GM19455 (cell line): ENCODE data around the gene AMOTL1.

Source experiments
- ATAC-seq: cut with Tn5 transposase; IDR thresholded peaks from one replicate; pipeline ENCODE4 v1.9.1; 2021; ENCODE audit not compliant: unreplicated experiment

AMOTL1 gene, protein sequence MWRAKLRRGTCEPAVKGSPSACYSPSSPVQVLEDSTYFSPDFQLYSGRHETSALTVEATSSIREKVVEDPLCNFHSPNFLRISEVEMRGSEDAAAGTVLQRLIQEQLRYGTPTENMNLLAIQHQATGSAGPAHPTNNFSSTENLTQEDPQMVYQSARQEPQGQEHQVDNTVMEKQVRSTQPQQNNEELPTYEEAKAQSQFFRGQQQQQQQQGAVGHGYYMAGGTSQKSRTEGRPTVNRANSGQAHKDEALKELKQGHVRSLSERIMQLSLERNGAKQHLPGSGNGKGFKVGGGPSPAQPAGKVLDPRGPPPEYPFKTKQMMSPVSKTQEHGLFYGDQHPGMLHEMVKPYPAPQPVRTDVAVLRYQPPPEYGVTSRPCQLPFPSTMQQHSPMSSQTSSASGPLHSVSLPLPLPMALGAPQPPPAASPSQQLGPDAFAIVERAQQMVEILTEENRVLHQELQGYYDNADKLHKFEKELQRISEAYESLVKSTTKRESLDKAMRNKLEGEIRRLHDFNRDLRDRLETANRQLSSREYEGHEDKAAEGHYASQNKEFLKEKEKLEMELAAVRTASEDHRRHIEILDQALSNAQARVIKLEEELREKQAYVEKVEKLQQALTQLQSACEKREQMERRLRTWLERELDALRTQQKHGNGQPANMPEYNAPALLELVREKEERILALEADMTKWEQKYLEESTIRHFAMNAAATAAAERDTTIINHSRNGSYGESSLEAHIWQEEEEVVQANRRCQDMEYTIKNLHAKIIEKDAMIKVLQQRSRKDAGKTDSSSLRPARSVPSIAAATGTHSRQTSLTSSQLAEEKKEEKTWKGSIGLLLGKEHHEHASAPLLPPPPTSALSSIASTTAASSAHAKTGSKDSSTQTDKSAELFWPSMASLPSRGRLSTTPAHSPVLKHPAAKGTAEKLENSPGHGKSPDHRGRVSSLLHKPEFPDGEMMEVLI

DNA sequence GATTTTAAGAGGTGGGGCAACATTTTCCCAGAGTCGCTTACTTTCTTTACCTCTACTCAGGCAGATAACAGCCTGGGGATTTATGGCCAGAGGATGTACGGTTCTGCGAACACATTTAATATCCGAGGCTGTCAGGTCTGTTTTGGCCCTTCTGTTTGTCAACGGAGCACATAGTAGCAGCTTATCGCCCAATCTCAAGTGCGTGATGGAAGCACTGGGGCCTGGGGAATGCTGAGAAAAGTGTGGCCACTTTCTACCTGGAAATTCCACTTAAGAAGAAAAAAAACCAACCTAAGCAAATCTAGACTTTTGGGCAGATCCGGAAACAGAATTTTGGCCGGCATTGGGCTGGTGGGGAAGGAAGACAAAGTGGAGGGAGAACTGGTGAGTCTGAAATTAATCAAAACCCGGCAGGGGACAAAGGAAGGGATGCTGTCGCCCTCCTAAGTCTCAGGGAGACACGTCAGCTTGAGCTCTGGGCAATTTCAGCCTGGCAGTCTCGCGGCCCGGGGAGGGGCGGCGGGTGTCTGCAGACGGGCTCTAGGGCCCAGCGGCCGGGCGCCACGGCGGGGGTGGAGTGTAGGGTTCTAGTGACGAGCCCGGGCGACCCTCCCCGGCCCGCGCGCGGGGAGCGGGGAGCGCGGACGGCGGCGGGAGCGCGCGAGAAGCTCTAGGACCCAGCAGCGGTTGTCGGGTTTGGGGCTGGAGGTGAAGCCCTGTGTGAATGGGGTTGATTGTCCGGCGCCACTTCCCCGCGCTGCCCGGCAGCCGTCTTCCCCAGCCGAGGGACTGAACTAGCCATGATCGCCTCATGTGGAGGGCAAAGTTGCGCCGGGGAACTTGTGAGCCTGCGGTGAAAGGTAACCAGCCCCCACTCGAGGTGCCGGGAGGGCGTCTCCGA, at the start of gene AMOTL1:
Gene AMOTL1, plus strand, starts transcription at position 656 of the 901 bp plus-strand sequence. Its CDS starts 156 bp downstream, at position 812.
- no peak for ATAC-seq

DNA sequence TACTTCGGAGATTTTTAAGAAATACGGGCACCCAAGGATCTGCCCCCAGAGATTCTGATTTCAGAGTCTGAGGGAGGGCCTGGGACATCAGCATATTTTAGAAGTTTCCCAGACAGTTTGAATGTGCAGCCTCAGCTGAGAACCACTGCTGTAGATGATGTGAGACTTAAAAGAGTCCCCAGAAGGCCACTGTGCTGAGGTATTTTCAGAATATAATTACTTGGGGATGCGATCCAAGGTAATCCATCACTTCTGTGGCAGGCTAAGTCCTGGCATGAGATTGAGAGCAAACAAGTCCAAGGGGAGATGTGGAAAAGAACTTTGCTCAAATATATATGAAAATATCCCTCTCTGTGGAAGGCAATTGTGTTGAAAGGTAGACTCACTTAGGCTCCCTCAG, 48.3 kb upstream of the AMOTL1 start:
- ATAC-seq = no peak

DNA sequence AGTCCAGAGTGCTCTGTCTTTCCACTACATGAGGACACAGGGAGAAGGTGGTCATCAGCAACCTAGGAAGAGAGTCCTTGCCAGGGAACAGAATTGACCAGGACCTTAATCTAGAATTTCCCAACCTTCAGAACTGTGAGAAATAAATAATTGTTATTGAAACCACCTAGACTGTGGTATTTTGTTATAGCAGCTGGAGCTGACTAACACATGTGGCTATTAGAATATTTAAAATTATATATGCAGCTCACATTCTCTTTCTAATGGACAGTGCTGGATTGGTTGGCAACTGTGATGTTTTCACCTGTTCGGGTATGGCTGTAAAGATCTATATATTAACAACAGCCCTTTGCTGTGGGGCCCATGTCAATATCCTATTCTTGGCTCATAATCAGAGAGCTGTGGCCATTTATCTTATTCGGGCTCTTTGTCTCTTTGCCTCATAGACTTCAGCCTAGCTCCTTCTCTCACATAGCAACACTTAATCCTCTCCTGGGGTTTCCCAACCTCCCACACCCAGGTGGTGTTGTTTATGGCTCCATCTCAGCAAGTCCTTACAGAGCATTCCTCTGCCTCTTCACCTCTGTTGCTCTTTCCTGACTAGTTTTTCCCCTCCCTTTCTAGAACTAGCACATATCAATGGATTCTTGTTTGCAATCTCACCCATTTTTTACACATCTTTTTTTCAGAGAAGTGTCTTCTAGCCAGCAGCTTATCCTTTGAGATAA, 46.4 kb upstream of the AMOTL1 start:
- no peak for ATAC-seq

DNA sequence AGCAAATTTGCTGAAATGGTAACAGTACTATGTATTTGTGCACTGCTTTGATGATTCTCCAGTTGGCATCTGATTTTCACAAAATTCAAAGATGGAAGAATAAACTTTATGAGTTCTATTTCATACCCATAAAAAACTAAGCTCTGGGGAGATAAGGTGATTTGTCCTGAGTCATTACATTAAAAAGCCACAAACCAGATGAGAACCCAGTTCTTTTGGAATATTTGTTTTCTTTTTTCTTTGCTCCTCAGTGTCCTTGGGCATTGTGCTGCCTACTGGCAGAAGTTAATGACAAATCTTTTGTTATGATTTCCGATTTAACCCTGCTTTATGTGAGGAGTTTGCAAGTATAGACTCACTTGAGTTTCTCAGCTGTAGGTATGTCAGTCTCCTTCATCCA, 45.4 kb upstream of the AMOTL1 start:
- ATAC-seq = no peak

DNA sequence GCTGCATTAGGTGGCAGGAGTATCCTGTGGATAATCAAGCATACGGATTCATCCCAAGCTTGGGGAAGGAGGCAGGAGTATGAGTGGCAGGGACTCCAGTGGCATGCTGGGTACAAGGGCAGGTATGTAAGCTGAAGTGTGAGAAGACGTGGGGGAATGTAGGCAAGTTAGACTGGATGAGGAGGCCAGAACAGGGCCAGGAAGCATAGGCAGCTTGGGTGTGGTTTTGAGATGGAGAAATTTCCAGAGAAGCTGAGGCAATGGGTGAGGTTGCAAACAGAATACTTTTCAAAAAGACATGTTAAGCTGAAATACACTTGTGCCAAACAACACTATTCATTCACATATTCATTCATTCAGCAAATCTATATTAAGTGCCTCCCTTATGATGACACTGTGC, 43.1 kb upstream of the AMOTL1 start:
- ATAC-seq = no peak

DNA sequence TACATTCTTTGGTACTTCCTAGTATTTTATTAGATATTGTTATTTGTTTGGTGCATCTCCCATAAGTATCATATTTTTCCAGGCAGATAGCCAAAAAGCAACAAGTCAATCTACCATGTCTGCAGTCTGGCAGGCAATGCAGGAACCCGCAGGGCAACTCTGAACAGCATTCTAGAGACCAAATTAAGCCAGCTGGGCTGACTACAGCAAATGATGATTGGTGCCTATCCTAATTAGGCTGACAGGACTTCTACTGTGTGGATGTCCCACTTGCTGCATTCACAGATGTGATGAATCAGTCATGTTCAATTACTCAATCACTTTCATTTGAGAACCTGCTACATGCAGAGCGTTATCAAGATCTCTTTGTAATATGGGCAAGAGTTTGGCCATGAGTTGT, 40.3 kb upstream of the AMOTL1 start:
- ATAC-seq = no peak

DNA sequence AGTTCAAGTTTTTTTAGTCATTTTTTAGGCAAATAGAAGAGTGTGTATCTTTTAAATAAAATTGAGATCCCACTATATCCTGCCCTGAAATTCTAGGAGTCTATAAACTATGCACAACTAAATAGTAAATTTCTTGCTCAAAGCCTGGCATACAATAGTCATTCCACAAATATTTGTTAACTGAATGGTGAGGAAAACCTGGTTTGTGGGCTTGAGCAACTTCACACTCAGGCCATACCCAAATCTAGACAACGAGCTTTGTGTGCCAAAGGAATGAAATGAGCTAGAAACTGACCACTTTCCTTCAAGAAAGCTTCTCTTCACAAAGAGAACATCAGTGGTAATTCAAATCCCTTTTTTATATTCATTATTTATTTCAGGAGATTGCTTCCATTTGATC, 39.6 kb upstream of the AMOTL1 start:
- ATAC-seq = no peak

DNA sequence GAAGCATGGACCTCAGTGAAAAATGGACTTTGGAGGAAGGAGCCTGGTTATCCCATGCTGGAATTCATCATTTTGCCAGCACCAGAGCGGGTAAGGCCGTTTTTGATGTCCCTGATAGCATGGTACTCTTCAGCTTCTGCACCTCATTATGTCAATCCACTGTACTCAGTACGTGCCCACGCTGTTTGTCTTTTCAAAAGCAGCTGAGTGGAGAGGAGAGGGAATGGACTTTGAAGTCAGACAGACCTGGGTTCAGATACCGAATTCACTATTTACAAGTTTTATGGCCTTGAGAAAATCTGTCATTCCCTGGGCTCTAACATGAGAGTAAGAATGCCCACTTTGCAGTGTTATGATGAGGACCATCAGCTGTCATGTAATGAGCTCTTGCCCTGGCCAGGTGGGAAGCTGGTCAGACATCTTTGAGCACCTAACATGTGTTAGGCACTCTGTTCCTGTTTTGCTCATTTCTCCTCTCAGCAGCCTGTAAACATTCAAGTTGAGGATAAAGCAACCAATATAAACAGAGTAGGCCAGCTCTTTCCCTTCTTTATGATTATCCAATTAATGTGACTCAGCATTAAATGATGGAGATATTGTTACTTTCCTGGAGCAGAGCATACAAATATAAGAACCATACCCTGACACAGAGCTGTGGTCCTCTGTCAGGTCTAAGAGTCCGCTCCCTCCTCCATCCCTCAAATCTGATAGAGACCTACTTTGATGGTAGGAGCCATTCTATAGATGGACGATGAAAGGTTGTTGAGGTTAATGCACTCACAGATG, 39.0 kb upstream of the AMOTL1 start:
- no peak for ATAC-seq

DNA sequence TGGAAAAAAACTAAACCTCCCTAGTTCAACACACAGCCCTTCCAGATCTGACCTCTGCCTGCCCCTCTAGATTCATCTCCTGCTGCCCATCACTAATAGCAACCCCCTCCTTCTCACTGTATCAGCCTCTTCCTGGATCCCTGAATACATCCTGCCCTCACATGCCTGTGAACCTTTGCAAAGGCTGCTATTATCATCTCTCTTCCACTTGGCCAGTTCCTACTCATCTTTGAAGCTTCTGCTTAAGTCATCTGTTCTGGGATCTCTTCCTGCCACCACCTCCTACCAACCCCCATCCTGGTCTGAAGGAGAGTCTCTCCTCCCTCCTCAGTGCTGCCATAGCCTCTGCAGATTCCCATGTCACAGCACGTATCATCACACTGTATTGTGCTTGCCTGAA, 38.0 kb upstream of the AMOTL1 start:
- no peak for ATAC-seq

DNA sequence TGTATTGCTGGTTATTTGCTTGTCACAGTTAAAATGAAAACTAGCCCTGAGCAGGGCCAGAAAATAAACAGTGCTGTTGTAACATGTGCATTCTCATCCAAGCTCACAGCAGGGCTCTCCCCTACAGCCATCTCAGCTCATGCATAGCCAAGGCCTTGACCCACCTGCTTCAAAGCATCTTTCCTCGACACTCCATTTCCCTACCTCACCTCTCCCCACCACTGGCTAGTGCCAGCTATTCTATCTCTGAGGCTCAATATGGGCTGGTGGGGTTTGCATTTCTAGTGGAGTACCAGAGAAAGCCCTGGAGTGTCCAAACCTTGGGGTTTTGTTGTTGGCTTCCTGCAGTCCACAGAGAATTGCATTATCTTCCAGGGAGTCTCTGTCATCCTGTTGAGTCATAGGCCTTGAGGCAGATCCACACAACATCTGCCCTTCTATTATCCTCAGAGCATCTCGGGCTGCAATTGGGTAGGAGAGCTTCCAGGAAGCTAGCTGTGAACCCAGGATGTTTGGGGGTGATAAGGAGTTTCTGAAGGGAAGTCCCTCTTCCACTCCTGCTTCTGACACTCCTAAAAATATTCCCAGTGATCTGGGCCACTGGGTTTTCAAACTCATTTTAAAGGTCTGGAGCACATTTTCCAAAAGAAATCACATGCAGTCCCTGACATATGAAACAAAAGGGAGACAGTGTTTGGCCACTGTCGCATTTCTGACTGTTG, 36.1 kb upstream of the AMOTL1 start:
- ATAC-seq = no peak

DNA sequence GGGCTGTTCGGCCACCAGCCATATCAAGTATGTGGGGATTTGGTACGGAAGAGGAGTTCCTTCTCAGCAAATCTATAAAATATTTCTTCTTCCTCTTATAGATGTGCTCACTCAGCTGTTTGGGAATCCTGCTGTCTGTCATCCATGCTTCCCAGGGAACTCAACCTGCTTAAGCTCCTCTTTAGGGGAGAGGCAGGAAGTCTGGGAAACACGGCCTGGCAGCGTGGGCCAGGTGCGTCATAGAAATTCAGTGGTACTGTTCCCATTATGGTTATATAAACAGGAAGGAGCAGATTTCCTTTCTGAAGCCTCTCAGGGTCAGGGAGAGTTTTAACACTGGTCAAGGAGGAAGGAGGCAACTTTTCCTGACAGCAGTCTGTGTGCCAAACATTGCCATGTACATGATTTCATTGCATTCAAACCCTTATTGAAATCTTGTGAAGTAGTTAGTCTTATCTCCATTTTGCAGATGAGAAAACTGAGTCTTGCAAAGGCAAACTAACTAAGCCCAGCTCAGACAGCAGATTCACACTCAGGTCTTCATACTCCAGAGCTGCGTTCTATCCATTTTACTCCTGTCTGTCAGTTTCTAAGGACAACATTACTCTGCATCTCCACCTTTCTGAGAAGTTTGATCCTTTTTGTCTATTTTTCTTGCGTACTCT, 35.4 kb upstream of the AMOTL1 start:
- no peak for ATAC-seq

DNA sequence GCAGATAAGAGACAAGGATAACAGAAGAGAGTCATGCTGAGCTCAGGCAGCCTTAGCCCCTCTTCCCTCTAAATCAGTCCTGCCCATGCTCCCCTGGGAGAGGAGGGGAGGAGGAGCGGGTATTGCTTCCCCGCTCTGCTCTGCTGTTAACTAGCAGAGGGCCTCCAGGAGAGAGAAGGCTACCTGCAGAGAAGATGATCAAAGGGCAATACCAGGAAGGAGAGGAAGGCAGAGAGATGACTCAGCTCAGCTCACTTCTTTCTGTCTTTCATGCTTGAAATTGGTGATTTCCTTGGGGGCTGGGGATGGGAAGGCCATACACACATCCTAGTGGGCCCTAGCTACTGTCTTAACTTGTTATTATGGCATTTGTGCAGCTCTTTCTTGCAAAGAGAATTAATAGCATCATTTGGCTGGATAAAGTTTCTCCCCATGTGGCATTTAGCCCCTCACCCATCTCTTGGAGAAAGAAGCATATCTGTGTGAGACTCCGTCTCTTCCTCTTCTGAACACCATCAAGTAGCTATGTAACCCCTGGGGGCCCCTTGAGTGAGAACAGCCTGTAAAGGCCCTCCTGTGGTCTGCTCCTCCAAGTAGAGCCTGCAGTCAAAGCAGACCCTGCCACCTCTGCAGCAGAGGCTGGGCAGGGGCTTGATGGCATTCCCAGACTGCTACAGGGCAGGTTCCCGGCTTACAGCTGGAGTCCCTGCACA, 33.4 kb upstream of the AMOTL1 start:
- no peak for ATAC-seq

DNA sequence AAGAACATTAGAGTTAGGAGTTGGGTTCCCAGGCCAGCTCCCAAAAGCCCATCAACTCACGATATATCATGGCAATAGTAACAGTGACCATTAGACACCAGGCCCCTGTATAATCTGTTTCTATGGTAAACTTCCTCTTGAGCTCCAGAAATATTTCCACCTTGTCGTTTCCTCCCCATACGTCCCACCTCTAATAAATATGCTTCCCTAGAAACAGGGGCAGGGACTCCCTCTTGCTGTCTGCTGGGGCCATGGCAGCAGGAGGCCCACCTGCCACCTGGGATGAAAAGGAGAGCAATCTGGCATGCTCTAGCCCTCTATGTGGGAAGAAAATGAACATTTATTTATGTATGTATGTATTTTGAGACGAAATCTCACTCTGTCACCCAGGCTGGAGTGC, 32.2 kb upstream of the AMOTL1 start:
- ATAC-seq = no peak

DNA sequence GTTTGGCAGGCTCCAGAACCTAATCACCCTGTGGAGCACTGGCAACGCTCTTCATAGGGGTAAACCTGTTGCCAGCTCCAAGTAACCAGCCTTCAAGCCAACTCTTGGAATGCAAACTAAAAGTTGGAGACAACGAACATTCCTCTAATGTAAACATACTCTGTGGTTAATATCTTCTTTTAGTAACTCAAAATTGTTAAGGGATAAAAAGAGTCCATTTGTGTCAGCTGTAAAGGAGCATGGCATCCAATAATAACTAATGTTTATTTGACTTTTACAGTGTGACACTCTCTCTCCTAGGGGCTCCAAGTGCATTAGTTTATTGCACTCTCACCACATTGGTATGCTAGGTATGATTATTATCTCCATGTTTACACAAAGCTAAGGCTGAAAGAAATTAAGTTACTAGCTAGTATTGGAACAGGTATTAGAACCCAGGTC, 31.0 kb upstream of the AMOTL1 start:
- ATAC-seq = no peak

DNA sequence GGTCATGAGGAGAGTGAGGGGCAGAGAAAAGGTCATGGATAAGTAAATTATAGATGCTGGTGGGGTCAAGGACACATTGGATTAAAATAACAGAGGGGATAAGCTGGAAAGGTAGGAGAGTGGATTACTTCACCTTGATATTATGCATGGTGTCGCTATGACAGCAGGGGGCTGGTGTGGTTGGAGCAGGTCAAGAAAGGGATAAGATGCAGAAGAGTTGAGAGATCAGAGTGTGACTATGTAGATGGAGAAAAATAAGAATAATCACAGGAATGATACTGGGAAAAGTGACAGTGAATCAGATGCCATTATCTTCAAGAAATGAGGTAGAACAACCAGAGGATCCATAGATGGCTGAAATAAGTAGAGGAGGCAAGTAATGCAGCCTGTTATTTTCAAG, 29.4 kb upstream of the AMOTL1 start:
- ATAC-seq = no peak

DNA sequence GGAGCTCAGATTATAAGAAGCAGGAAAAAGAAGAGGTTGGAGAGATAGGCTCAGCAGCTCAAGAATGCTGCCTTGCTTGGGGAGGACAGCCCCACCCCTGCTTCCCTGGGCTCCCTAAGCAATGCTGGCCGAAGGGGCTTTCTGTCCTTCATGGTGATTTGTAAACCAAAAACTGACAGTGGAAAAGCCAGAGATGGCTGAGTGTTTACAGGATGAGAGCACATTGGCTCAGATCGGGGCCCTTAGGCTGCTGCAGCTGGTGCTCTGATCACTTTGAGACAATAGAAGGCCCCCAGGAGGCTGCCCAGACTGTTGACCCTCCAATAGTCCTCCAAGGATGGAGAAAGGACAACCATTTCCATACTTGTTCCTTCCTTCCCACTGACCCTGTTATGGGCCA, 28.8 kb upstream of the AMOTL1 start:
- ATAC-seq = no peak
